Measurements from ENCODE around the gene SPSB2.

GRCh38 chr12:6860942-6861341 lies 12.2 kb downstream of the SPSB2 start:
- TF ChIP-seq CTCF (IDR thresholded peaks at IDR 0.05 in 8 of 11, conservative IDR thresholded peaks at IDR 0.05 in 3 of 11), result no peak
- no peak for TF ChIP-seq POLR2AphosphoS5 (IDR thresholded peaks at IDR 0.05)
- no peak for TF ChIP-seq POLR2A (IDR thresholded peaks at IDR 0.05)

Measured in spleen (tissue), 7 donors.